GM12892 (cell line): ENCODE measurements around the gene SERINC2.

Source experiments
- POLR2A ChIP-seq: IDR thresholded peaks from 2 replicates; pipeline ENCODE4 v1.6.1; 2011; ENCODE audit warnings: low read depth, low read length, control low read depth
- POLR2AphosphoS5 ChIP-seq: IDR thresholded peaks from 2 replicates; pipeline ENCODE4 v1.6.1; 2011; ENCODE audit warnings: low read depth, low read length, control low read depth
- TAF1 ChIP-seq: IDR thresholded peaks from 2 replicates; pipeline ENCODE4 v1.6.1; 2011; ENCODE audit warnings: low read depth, mild to moderate bottlenecking, control low read depth, low read length, borderline replicate concordance

DNA sequence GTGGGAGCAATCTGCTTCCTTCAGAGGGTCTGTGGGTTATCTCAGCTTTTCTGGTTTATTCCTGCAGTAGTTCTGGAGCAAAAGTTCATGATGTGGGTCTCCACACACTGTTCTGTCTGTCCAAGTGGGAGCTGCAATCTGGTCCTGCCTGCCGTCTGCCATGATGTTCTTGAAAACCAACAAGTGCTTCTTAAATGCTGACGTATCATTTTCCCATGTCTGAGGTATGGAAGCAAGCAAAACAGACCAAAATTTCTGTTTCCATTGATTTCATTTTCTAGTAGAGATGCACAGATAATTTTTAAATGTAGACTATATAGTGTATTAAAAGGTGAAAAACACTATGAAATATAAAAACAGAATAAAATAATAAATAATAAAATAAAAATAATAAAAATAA, 65.2 kb downstream of the SERINC2 start:
- TF ChIP-seq POLR2A (no peak), POLR2AphosphoS5 (no peak), TAF1 (no peak)
